Measurements from ENCODE around the gene NRXN3.

GRCh38 chr14:79334272-79334671 is 1164.1 kb downstream of the NRXN3 start:
- TF ChIP-seq CTCF (IDR thresholded peaks at IDR 0.05) (no peak), EZH2 (IDR thresholded peaks at IDR 0.05; ENCODE audit: borderline replicate concordance, insufficient read depth, low read depth, low read length, poor library complexity, severe bottlenecking) (no peak)
